ENCODE results near the gene PLCB4.

The PLCB4 gene

DNA sequence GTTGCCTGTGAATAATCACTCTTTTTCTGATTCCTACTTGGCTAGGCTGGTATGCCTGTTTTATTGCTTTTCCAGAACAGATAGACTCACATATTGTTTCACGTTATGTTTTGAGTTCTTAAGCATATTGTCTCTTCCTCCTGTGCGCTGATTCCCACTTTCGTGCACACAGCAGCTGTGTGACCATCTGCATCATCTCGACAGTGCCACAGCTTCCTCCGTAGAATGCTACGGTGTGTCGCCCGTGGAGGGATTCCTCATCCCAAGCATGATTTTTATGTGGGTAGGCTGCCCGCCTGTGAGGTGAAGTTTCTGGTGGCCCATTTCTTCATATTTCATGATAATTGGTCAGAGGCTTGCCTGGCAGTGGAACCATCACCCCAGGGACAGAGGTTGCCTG, 31.8 kb downstream of the PLCB4 start:
- in situ Hi-C loops (cut with MboI; ENCODE audit: low sequenced_read_pairs), result no loop called here

DNA sequence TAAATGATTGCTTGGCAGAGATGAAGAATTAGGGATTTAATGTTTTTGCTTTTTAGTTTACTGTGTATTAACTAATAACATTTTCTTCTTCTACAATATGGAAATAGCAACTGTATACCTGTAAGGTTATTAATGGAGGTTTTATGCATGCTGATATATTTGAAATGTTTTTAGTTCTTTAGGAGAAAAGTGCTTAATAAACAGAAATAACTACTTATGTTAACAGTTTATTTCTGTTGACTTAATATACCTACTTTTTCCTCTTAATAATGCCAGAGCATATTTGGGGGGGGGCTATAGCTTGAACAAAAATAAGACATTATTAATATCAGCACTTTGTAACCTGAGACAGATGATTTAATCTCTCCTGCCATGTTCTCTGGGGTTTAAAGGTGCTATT, 33.6 kb downstream of the PLCB4 start:
- in situ Hi-C loops (cut with MboI; ENCODE audit: low sequenced_read_pairs), result no loop called here

DNA sequence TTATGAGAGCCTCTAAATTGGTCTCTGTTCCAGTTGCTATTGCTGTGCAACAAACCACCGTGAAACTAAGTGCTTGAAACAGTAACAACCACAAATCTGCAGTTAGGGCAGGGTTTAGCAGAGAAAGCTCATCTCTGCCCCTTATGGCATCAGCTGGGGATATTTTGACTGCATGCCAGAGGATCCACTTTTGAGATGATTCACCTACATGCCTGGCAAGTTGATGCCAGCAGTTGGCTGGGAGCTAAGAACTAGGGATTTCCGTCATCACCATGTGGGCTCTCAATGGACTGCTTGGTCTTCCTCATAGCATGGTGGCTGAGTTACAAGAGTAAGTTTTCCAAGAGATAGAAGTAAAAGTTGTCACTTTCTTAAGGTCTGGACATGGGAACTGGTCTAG, 35.1 kb downstream of the PLCB4 start:
- in situ Hi-C loops (cut with MboI; ENCODE audit: low sequenced_read_pairs), result no loop called here

DNA sequence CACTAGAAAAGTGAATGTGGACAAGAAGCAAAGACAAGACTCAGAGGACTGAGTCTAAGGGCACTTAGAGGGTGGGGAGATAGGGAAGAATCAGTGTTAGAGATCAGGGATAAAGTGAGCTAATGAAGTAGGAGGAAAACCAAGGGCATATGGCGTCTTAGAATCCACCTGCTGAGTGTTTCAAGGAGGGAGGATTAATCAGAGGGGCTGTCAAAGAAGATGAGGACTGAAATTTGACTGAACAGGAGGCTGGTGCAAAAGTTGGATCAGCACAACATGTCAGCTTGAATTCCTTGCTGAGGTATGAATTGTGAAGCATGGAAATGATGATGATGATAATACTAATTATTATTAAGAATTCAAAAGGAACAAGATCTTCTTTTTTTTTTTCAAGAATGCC, 39.4 kb downstream of the PLCB4 start:
- in situ Hi-C loops (cut with MboI; ENCODE audit: low sequenced_read_pairs), result no loop called here

DNA sequence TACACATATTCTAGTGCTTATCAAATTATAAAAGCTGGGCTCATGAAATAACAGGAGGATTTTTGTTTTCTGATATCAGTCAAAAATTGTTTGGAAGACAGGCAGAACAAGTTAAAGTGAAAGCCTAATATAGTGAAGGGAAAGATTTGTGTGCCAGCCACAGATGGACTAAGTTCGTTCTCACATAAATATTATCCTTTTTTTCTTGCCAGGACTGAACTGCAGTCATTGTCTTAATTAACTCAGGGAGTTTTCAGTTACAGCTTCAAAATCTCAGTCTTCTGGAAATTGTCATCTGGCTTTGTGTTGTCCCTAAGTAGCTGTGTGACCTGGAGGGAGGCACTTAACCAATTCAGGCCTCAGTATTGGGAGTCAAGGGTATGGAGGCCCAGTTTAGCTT, 40.7 kb downstream of the PLCB4 start:
- in situ Hi-C loops (cut with MboI; ENCODE audit: low sequenced_read_pairs), result no loop called here

DNA sequence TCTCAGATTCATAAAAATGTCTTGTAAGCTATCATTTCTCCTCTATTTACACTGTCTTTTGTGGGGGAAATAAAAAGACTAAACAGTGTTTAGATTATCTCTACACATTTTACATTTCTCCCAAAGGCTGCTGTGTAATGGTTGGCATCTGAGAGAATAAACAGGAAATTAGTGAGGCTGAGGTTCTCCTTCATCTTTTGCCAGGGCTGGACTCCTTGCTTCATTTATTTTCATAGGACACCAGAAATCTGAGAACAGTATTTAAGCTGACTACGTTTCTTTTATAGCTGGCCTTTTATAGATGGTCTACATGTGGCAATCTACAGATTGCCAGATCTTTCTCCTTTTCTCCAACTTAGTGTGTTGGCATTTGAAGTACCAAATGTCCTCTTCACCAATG, 41.5 kb downstream of the PLCB4 start:
- in situ Hi-C loops (cut with MboI; ENCODE audit: low sequenced_read_pairs), result no loop called here

DNA sequence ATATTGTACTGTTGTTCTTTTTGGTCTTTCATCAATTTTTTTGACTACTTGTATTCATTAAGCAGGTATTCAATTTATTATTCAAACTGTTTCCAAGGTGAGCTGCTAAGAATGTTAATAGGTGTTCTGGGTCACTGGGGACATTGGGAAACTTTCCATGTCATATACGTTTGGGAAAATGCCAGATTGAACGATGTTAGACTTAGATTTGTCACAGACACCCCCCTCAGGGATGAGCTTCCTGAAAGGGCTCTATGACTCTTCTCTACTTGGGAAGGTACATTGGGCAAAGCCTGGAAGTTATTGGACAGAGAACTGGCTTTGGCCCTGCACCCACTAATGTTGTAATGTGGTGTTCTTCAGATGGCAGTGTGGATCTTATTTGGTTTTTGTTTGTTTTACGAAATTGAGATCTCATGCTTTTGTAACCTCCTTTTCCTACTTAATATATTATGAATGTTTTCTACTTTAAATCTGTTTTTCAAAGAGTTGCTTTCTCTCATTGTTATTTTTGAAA, 42.1 kb downstream of the PLCB4 start:
- in situ Hi-C loops (cut with MboI; ENCODE audit: low sequenced_read_pairs), result no loop called here

DNA sequence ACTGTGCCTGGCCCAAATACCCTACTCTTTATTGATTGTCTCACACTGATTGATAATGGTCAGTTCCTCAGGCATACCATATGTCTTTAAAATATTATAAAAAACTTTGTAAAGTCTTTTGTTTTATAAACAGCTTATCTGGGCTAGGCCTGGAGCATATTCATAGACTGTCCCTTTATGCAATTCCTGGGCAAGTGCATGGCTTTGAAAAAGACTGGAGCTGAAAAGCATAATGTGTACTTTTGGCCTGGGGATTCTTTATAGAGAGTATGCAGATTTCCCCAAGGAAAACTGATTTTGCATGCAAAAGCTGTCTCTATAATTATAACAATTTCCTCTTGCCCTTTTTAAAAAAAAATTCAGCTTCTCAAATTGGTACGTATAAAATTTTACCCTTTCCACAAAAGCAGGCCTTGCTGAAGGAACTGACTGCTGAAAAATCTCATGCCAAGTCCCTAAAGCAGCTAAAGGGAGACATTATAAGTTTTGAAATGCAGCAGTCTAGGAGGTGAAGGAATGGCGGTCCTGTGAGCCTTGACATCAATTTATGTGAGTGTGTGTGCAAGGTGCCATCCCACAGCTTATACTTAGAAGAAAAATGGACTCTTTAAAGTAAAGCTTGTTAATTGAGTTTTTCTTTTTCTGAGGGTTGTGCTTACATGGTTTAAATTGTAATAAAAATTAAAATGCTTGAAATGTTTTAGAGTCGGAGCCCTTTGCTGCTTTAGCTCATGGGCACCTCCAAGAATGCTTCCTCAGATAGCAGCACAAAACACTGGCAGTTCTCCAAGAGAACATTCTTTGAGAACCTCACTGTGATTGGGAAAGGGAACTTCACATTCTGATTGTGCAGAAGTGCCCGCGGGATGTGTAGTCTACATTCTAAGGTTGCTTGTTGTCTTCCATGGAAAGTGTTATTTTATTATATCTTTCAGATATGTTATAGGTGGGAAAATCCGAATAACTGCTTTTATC, 43.9 kb downstream of the PLCB4 start:
- in situ Hi-C loops (cut with MboI; ENCODE audit: low sequenced_read_pairs), result no loop called here

DNA sequence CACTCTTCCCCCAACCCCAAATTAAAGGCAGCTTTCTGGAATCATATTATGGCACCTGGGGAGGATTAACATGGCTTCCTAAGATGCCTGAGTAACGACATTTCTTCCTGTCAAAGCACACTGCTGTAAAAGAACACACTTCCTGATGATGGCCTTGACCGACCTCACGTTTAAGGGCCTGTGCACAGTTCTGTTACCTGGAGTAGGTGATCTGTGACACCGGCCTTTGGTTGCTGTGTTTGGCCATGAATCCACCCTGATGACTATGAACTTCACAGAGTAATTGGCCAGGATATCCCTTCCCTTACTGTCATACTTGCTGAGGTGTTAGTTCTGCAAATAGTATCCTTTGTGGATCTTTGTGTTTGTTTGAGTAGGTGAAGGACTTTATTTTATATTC, 45.8 kb downstream of the PLCB4 start:
- in situ Hi-C loops (cut with MboI; ENCODE audit: low sequenced_read_pairs), result no loop called here

DNA sequence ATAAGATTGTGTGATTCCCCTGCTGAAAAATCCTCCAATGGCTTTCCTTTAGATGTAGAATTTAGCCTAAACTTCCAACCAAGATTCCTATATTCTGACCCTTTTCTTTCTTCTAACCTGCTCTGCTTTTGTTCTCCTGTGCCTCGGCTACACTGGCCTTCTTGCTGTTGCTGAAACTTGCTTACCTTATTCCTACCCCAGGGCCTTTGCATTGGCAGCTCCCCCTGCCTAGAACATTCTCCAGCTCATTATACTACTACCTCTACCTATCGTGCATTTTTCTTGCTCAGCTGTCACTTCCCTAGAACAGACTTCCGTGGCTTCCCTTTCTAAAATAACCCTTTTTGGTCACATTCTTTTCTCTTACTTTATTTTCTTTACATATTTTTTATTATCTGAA, 48.7 kb downstream of the PLCB4 start:
- in situ Hi-C loops (cut with MboI; ENCODE audit: low sequenced_read_pairs), result no loop called here

DNA sequence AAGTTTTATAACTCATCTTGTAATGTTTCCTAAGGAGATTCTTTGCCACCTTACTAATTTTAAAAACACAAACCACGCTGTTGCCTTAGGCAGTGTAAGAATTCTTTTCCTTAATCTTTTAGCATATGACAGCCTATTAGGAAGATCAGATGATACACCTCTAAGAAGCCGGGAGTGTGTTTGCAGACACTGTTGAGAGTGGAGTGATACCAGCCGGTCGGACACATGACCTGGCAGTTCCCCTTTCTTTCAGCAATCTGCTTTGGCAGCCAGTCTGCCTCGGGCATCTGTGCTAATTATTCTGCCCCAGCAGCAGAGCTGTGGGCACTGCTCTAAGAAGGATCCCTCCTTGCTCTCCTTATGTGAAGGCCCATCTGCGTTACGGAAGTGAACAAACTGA, 50.9 kb downstream of the PLCB4 start:
- in situ Hi-C loops (cut with MboI; ENCODE audit: low sequenced_read_pairs), result no loop called here

DNA sequence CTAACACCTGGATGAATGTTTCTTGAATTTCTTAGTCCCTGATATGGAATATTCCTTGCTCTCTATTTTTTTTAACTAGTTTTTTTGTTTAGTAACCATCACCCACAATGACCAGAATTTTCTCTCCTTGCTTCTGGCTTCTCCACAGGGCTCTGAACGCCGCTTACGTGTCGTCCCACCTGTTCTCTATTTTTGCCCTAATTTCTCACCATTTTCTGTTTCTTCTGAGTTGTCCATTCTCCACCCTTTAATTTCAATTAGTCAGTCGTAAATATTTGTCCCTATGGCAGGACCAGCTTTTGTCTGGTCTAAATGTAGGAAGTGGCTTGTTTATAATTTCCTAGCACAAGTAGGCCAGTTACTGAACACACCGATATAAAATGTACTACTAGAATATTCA, 52.3 kb downstream of the PLCB4 start:
- in situ Hi-C loops (cut with MboI; ENCODE audit: low sequenced_read_pairs), result no loop called here

DNA sequence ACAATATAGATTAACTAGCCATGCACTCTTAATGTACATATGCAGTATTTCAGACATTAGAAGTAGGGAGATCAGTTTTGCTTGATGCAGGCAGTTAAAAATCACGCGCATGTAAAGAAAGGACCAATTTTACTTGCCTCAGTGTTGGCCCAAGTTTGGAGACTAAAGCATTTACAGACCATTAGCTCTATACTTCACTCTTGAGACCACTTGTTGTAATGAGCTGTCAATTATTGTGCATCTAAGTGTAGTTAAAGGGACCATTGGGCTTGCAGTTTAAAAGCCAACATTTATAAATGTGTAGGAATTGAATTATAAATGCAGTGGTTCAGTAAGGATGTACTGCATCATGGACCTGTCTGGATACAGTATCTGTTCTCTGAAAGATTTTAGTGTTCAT, 53.7 kb downstream of the PLCB4 start:
- in situ Hi-C loops (cut with MboI; ENCODE audit: low sequenced_read_pairs), result no loop called here

DNA sequence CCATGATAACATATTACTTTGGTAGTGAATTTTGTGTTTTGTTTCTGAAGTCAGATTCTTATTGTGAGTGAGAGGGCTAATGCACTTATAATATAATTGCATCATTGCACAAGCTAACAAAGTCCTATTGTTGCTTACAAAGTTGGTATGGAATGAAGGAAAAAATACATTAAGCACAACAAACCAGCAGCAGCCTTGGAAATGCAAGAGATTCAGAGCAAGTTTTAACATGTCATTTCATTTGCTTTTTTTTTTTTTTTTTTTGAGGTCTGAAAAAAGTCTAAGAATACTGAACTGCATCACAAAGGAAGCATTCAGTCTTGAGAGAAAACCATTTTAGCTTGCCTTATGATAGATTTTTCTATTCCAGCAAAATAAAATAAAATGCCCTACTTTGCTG, 57.6 kb downstream of the PLCB4 start:
- in situ Hi-C loops (cut with MboI; ENCODE audit: low sequenced_read_pairs), result no loop called here

DNA sequence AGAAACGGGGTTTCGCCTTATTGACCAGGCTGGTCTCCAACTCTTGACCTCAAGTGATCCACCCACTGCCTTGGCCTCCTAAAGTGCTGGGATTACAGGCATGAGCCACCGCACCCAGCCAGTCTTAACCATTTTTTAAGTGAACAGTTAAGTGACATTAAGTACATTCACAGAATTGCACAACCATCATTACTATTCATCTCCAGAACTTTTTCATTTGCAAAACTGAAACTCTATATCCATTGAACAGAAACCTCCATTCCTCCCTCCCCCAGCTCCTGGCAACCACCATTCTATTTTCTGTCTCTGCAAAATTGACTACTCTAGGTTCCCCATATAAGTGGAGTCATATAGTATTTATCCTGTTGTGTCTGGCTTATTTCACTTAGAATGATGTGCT, 59.7 kb downstream of the PLCB4 start:
- in situ Hi-C loops (cut with MboI; ENCODE audit: low sequenced_read_pairs), result no loop called here

DNA sequence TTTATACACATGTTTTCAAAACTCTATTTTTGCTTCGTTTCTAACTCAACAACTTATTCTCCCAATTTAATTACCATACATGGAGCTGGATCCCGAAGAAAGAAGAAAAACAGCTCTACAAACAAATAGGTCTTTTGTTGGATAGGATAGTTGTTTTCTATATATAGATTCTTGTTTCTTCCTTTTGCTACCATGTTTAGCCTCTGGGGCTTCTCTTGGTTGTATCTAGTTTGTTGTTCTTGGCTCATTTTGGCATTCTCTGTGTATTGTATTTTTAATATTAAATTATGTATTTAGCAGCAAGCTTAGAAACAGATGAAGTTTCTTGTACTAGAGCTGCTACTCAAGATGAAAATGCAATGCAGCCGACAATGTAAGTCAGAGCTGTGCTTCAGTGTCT, 60.9 kb downstream of the PLCB4 start:
- in situ Hi-C loops (cut with MboI; ENCODE audit: low sequenced_read_pairs), result no loop called here

DNA sequence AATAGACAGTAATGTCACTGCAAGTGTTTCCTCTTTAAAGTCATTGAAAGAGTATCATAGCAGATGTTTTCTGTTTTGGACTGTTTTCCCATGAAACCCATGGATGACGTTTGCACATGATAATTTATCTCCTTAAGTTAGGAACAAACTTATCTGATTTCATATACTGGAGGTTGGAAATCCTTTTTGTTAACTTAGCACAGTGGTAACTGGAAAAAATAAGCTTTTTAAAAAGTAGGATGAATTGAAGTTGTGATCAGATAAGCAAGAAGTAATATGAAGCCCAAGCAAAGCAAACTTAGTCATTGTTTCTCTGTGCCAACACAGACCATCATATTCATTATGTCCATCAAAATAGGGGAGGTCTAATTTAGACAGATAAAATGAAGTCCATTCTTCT, 61.6 kb downstream of the PLCB4 start:
- in situ Hi-C loops (cut with MboI; ENCODE audit: low sequenced_read_pairs), result no loop called here

DNA sequence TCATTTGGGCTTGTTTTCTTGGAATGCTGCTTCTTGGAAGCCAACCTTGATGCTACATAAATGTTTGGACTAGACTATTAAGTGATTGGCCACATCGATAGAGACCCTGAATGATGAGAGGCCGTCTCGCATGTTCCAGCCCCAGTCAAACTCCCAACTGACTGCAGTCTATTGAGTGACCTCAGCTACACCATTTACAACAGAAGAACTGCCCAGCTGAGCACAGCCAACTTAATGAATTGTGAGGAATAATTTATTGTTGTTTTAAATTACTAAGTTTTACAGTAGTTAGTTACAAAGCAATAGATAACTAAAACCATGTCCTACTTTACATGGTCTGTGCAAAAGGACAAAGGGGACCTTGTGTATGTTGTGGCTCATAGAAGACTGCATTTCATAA, 63.0 kb downstream of the PLCB4 start:
- in situ Hi-C loops (cut with MboI; ENCODE audit: low sequenced_read_pairs), result no loop called here

DNA sequence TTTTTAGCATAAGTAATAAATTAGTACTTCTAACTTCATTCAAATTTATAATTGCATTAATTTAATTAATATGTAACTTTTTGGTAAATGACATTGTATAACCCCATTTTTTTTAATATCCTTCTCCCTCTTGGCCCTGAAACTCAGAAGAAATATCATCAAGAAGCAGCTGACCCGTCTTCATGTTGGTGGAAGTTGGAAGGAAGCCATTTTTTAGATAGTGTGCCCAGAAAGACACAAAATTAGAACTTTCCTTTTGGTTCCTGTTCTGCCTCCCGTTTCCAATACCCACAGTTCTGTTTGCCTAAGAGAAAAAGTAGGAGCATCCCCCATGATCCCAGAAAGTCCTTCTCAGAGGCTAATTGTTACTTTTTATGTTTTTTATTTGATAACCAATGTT, 65.5 kb downstream of the PLCB4 start:
- in situ Hi-C loops (cut with MboI; ENCODE audit: low sequenced_read_pairs), result no loop called here

DNA sequence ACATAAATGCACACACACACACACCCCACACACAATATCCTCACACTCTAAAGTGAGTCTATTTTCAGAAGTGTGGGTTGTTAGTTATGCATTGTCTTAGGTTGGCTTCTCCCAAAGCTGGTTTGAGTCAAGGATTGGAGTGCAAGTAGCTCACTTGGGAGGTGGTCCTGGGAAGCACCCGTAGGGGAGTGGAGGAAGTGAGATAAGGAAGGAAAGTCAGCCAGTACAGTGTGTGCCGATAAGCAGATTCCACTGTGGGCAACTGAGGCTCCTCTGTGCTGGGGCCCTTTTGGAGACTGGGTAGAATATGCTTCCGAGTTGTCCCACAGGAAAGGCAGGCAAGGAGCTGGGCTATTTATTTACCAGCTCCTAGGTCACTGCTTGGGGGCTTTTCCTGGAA, 67.2 kb downstream of the PLCB4 start:
- in situ Hi-C loops (cut with MboI; ENCODE audit: low sequenced_read_pairs), result no loop called here

DNA sequence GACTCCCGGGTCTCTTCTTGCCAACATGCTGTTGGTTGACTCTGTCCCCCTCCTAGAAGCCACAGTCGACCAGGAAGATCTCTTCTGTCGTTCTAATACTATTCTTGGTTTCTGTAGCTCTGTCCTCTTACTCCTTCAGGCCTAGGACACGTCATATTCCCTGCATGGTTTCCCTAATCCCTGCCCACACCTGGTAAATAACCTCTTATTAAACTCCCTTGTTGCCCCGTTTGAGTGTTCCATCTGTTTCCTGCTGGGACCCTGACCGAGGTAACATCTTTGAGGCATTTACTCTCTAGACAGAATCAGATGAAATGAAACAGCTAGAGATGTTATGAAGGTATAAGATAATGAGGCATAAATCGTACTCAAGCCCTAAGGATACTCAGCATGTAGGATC, 68.1 kb downstream of the PLCB4 start:
- in situ Hi-C loops (cut with MboI; ENCODE audit: low sequenced_read_pairs), result no loop called here

DNA sequence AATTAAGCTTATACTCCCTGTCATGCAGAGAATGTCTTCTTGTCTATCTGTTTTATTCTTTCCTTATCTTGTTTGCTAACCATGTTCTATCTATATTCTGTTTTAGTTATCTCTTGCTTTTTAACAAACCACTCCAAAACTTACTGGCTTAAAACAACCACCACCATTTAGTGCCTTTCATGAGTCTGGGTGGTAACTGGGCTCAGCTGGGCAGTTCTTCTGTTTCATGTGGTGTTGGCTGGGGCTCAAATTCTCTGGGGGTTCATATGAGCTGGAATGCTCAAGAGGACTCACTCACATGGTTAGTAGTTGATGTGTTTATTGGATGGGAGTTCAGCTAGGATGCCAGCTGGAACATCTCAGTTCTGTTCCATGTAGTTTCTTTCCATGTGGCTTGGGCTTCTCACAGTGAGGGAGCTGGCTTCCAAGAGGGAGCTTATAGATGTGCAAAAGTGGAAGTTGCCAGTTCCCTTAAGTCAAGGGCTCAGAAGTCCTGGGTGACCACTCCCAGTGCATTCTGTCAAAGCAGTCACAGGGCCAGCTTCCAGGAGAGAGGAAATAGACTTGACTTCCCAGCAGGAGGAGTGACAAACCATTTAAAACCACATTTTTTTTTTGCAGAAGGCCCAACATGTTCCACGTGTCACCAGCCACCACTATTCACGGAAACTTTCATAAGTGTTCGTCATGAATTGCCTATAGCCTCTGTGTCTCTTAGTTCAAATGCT, 70.4 kb downstream of the PLCB4 start:
- in situ Hi-C loops (cut with MboI; ENCODE audit: low sequenced_read_pairs), result no loop called here

All from hTERT RPE-1 (cell line).